Breast epithelium (tissue), 4 donors: ENCODE data around the gene COA8. TPM values are rescaled to one million over a fixed set of nuclear protein-coding genes. Genes with fewer than 3 reads are reported as not detected.

Experiments
- DNase-seq, 2 donors: peaks; one replicate each; pipeline ENCODE4 v3.0.0-alpha.2; 2019; ENCODE audit warnings: low spot score in 2 of 2
- H3K27ac ChIP-seq, 2 donors: fragments of 200-600 bp; sonication (generic) in 1 of 2; one replicate each; pipeline ENCODE4 v1.5.1; 2016 to 2019; ENCODE audit warnings: mild to moderate bottlenecking in 1 of 2
- H3K27me3 ChIP-seq, 2 donors: fragments of 200-600 bp; sonication (generic) in 1 of 2; one replicate each; pipeline versions ENCODE4 v1.5.1 to v1.6.0; 2017 to 2019; ENCODE audit warnings: control low read depth in 1 of 2, mild to moderate bottlenecking in 1 of 2
- H3K36me3 ChIP-seq: fragments of 200-600 bp; one replicate; pipeline ENCODE4 v1.5.1; 2019
- H3K4me1 ChIP-seq, 2 donors: fragments of 200-600 bp; sonication (generic); one replicate each; pipeline ENCODE4 v1.5.1; 2016 to 2019; ENCODE audit warnings: control low read depth in 1 of 2
- H3K4me3 ChIP-seq, 3 donors: fragments of 200-600 bp; sonication (generic); 1 replicate in 2 of 3; 2 replicates in 1 of 3; pipeline ENCODE4 v1.5.1; 2016 to 2019; ENCODE audit warnings: mild to moderate bottlenecking in 3 of 3, moderate library complexity in 2 of 3
- H3K9me3 ChIP-seq, 2 donors: fragments of 200-600 bp; sonication (generic) in 1 of 2; one replicate each; pipeline ENCODE4 v1.5.1; 2016 to 2019; ENCODE audit warnings: control low read depth in 1 of 2
- CTCF ChIP-seq, 3 donors: fragments of 450-650 bp; IDR thresholded peaks; one replicate each; pipeline ENCODE4 v1.5.1; 2016 to 2017; ENCODE audit warnings: antibody characterized with exemption in 3 of 3, mild to moderate bottlenecking in 3 of 3, moderate library complexity in 3 of 3
- POLR2A ChIP-seq: fragments of 450-650 bp; IDR thresholded peaks from one replicate; pipeline ENCODE4 v1.6.1; 2016; ENCODE audit warnings: antibody characterized with exemption, mild to moderate bottlenecking, moderate library complexity
- POLR2AphosphoS5 ChIP-seq, 3 donors: sonication (generic); formaldehyde crosslinking; IDR thresholded peaks; one replicate each; pipeline ENCODE4 v1.6.1; 2017; ENCODE audit warnings: antibody characterized with exemption in 3 of 3
- intact Hi-C: fragments of 100-400 bp; cut with DNase I; formaldehyde crosslinking; loops from one replicate; pipeline ENCODE4 v1.15.1; 2023; ENCODE audit warnings: low total_unique reads
- total RNA-seq, 3 donors: library from RNA; depleted of rRNA; stranded (reverse); fragments of >200 nt; gene quantifications; one replicate each; pipeline ENCODE4 v1.1.0, GENCODE V29; 2016

The COA8 gene
- total RNA-seq, 3 donors from 2014 or later: 26.5 to 41.9 (median 27.2) TPM

GRCh38 chr14:103558071-103558882 lies 4.5 kb upstream of the COA8 start:
- no peaks in the 10 kb centered on the region for H3K36me3 ChIP-seq
- DNase-seq: no peak
- H3K4me1 ChIP-seq: peaks cover 4 to 13% of the 10 kb centered on the region in 2 donors
- intact Hi-C loops: no loop called here
- H3K27me3 ChIP-seq: no peaks in the 10 kb centered on the region
- TF ChIP-seq POLR2AphosphoS5 (IDR thresholded peaks at IDR 0.05) (no peak), CTCF (IDR thresholded peaks at IDR 0.05) (no peak), POLR2A (no peak)
- H3K9me3 ChIP-seq: no peaks in the 10 kb centered on the region
- peak overlapping the region; percentile 57 to 78 for H3K27ac ChIP-seq
- H3K4me3 ChIP-seq: no peak overlapping the region

- Histone ChIP-seq H3K27ac (peak overlapping the region in 1 of 2 donors; percentile 3), H3K4me3 (no peak overlapping the region), H3K4me1 (peaks cover 4 to 13% of the 10 kb centered on the region in 2 donors), H3K9me3 (no peaks in the 10 kb centered on the region), H3K27me3 (no peaks in the 10 kb centered on the region), H3K36me3 (no peaks in the 10 kb centered on the region)
- no peak for TF ChIP-seq POLR2AphosphoS5 (IDR thresholded peaks at IDR 0.05)
- TF ChIP-seq POLR2A: no peak
- DNase-seq: no peak
- intact Hi-C loops: no loop called here
Measured at GRCh38 chr14:103559766-103560165, 3.0 kb upstream of the COA8 start.

GRCh38 chr14:103560691-103561090 lies 2.1 kb upstream of the COA8 start:
- Histone ChIP-seq H3K27ac (peak overlapping the region; percentile 0 to 97), H3K9me3 (no peaks in the 10 kb centered on the region), H3K4me1 (peaks cover 4 to 13% of the 10 kb centered on the region in 2 donors), H3K27me3 (no peaks in the 10 kb centered on the region), H3K36me3 (no peaks in the 10 kb centered on the region), H3K4me3 (peak overlapping the region in 2 of 3 donors; percentile 97 to 99)
- intact Hi-C loops: no loop called here
- no peak for TF ChIP-seq POLR2A
- TF ChIP-seq POLR2AphosphoS5 (IDR thresholded peaks at IDR 0.05): no peak
- TF ChIP-seq CTCF (IDR thresholded peaks at IDR 0.05): no peak
- DNase-seq: no peak

DNA sequence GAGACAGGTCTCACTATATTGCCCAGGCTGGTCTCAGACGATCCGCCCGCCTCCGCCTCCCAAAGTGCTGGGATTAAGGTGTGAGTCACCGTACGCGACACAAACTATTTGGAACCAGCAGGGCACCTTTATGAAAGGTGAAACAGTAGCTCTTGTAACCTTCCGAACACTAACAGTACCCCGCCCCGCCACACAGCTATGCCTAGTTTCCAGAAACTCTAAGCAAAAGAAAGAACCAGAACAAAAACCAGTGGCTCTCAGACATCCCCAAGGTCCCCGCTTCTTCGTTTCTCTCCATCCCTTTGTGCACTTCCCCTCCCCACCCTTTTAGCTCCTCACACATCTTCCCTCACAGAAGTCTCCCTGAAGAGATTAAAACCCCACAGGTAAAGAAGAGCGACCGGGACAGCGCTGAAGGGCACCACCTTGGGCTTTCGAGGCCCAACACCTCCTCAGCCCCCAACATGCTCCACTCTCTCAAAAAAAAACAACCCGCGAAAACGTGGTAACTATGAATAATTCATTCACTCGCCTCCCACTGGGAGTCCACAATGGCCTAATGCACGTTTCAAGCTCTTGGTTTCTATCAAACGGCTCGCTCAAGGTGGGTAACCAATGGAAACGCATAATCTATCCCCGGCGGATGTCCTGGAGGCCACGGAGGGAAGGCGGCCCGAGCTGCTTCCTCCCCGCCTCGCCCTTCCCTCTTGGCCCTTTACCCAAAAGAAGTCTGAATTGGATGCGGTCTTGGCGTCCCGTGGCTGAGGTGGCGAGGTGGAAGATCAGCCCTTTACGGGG lies 1.2 kb upstream of the COA8 start:
- TF ChIP-seq CTCF (IDR thresholded peaks at IDR 0.05) (no peak), POLR2A (no peak), POLR2AphosphoS5 (IDR thresholded peaks at IDR 0.05) (peak in 1 of 3 donors; percentile 13)
- Histone ChIP-seq H3K36me3 (no peaks in the 10 kb centered on the region), H3K4me3 (peak overlapping the region; percentile 95 to 99 (median 97)), H3K27me3 (no peaks in the 10 kb centered on the region), H3K9me3 (no peaks in the 10 kb centered on the region), H3K27ac (peak overlapping the region; percentile 97 to 99), H3K4me1 (peaks cover 4 to 13% of the 10 kb centered on the region in 2 donors)
- DNase-seq: no peak
- intact Hi-C loops: no loop called here

DNA sequence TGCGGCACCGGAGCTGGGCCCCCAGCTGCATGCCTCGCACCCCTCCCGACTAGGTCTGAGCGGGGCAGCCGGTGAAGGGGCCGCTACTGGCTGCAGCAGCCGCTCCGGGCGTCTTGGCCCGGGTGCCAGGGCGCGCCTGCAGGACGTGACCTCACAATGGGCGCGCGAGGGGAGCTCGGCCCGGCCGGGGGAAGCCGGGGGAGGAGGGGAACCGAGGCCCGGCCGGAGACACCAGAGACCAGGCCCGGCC lies 656 bp upstream of the COA8 start:
- TF ChIP-seq POLR2AphosphoS5 (IDR thresholded peaks at IDR 0.05) (no peak), POLR2A (no peak), CTCF (IDR thresholded peaks at IDR 0.05) (no peak)
- DNase-seq: no peak

More for the DNA sequence above, 656 bp upstream of the COA8 start:
- Histone ChIP-seq H3K27ac (peak overlapping the region; percentile 97 to 99), H3K9me3 (no peaks in the 10 kb centered on the region), H3K4me3 (peak overlapping the region; percentile 95 to 99 (median 97)), H3K36me3 (no peaks in the 10 kb centered on the region), H3K4me1 (peaks cover 4 to 13% of the 10 kb centered on the region in 2 donors), H3K27me3 (no peaks in the 10 kb centered on the region)
- intact Hi-C loops: no loop called here
